ENCODE data around the gene DENND2D. TPM values are rescaled to one million over a fixed set of nuclear protein-coding genes. Genes with fewer than 3 reads are reported as not detected.

The DENND2D gene
- total and polyA plus RNA-seq, 9 donors, result 0.94 to 3.2 (median 1.3) TPM

GRCh38 chr1:111139956-111140679, 60.3 kb downstream of the DENND2D start, which contains the start of the genes CEPT1 and DRAM2:
CEPT1 (plus strand) TSS chr1:111140223; CDS start chr1:111147715, 7,492 bp downstream.
DRAM2 (minus strand) TSS chr1:111140093; CDS start chr1:111131554, 8,539 bp downstream.
- Histone ChIP-seq H3K27me3 (ENCODE audit: control insufficient read depth, insufficient read depth, low read length) (no peaks in the 10 kb centered on the region), H3K4me3 (ENCODE audit: low read length) (peak within 1 kb of the TSS; percentile 96), H3K9me3 (replicated peaks; ENCODE audit: control insufficient read depth, low read depth, low read length) (no peaks in the 10 kb centered on the region), H3K36me3 (ENCODE audit: control insufficient read depth, insufficient read depth, low read length) (no peaks in the 10 kb centered on the region), H3K27ac (ENCODE audit: low read length) (peak within 1 kb of the TSS; percentile 96), H3K4me1 (ENCODE audit: control insufficient read depth, insufficient read depth, low read length) (no peaks in the 10 kb centered on the region)
- peak; percentile 99 for DNase-seq
- 0% methylated on average over 49 of the region's 68 CpGs for WGBS (ENCODE audit: insufficient coverage)

DNA sequence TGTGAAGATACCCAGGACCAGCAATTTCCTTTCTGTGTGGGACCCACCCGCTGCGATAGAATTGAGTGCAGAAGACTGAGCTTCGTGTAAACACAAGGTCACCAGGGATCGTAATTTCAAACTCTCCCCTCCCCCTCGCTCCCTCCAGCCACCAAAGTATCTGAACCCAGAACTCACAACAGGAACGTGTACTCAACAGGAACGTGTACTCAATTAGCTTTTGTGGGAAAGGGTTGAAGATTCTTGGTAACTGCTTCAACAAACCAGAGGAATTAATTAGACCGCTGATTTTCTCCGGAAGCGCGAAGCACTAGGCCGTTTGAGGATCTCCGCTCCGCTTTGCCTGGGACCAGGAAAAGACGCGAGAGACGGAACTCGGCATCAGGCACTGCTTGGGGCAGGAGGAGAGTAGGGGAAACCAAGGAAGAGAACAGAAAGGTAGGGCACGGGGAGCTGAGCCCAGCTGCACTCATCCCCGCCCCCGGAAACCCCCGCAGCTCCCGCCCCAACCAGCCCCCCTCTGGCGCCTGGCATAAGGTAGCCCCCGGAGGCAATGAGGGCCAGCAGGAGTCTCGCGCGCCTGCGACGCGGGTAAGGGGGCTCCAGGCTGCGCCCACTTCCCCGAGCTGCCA, 61.0 kb downstream of the DENND2D start:
- H3K9me3 ChIP-seq (replicated peaks; ENCODE audit: control insufficient read depth, low read depth, low read length), result no peaks in the 10 kb centered on the region
- no peaks in the 10 kb centered on the region for H3K4me1 ChIP-seq (ENCODE audit: control insufficient read depth, insufficient read depth, low read length)

More for the DNA sequence above, 61.0 kb downstream of the DENND2D start:
- Histone ChIP-seq H3K27ac (ENCODE audit: low read length) (peak overlapping the region; percentile 96), H3K4me3 (ENCODE audit: low read length) (peak overlapping the region; percentile 96), H3K36me3 (ENCODE audit: control insufficient read depth, insufficient read depth, low read length) (peaks cover 3% of the 10 kb centered on the region), H3K27me3 (ENCODE audit: control insufficient read depth, insufficient read depth, low read length) (no peaks in the 10 kb centered on the region)
- WGBS (ENCODE audit: insufficient coverage), result under 1% methylated on average over 22 of the region's 33 CpGs
- peak; percentile 70 for DNase-seq

Other genes starting within 250 kb of the DENND2D start
- gene LRIF1, start 236.7 kb downstream of the DENND2D start, total RNA-seq, result 6.6 TPM
- 1 to 10 TPM; 6.2 to 8.5 (median 7.3) TPM for gene LRIF1, start 236.7 kb downstream of the DENND2D start, polyA plus RNA-seq (ENCODE audit: insufficient read depth in 1 of 8, insufficient read length in 8 of 8, low replicate concordance in 1 of 8)
- 31.4 TPM for gene DRAM2, start 60.6 kb downstream of the DENND2D start, total RNA-seq
- gene DRAM2, start 60.6 kb downstream of the DENND2D start, polyA plus RNA-seq (ENCODE audit: insufficient read depth in 1 of 8, insufficient read length in 8 of 8, low replicate concordance in 1 of 8), result 10 to 100 TPM; 34.5 to 45.0 (median 39.5) TPM
- gene CEPT1, start 60.4 kb downstream of the DENND2D start, total RNA-seq, result 25.5 TPM
- 10 to 100 TPM; 17.7 to 26.2 (median 22.8) TPM for gene CEPT1, start 60.4 kb downstream of the DENND2D start, polyA plus RNA-seq (ENCODE audit: insufficient read depth in 1 of 8, insufficient read length in 8 of 8, low replicate concordance in 1 of 8)
- gene CHI3L2, start 27.1 kb upstream of the DENND2D start, total RNA-seq, result 0.09 TPM
- under 1 TPM in 5 of 8 donors, not detected in 3; 0.06 to 0.31 (median 0.23) TPM for gene CHI3L2, start 27.1 kb upstream of the DENND2D start, polyA plus RNA-seq (ENCODE audit: insufficient read depth in 1 of 8, insufficient read length in 8 of 8, low replicate concordance in 1 of 8)
- not detected for gene CHIA, start 90.2 kb upstream of the DENND2D start, total RNA-seq
- gene CHIA, start 90.2 kb upstream of the DENND2D start, polyA plus RNA-seq (ENCODE audit: insufficient read depth in 1 of 8, insufficient read length in 8 of 8, low replicate concordance in 1 of 8), result not detected
- 1.5 TPM for gene OVGP1, start 227.1 kb upstream of the DENND2D start, total RNA-seq
- gene OVGP1, start 227.1 kb upstream of the DENND2D start, polyA plus RNA-seq (ENCODE audit: insufficient read depth in 1 of 8, insufficient read length in 8 of 8, low replicate concordance in 1 of 8), result 1 to 10 TPM in 5 of 8 donors, under 1 TPM in 3; 0.79 to 1.8 (median 1.2) TPM
- 27.5 TPM for gene WDR77, start 248.6 kb upstream of the DENND2D start, total RNA-seq
- 10 to 100 TPM; 34.4 to 42.9 (median 37.2) TPM for gene WDR77, start 248.6 kb upstream of the DENND2D start, polyA plus RNA-seq (ENCODE audit: insufficient read depth in 1 of 8, insufficient read length in 8 of 8, low replicate concordance in 1 of 8)
- 368 TPM for gene ATP5PB, start 248.8 kb upstream of the DENND2D start, total RNA-seq
- gene ATP5PB, start 248.8 kb upstream of the DENND2D start, polyA plus RNA-seq (ENCODE audit: insufficient read depth in 1 of 8, insufficient read length in 8 of 8, low replicate concordance in 1 of 8), result 100 to 1,000 TPM; 274 to 318 (median 288) TPM

Measured in muscle of leg (tissue), 11 donors.